Activated CD8-positive, alpha-beta T cell treated with anti-CD3 and anti-CD28 coated beads for 36 hours (primary cell): ENCODE results near the gene RPL13A. TPM values are rescaled to one million over a fixed set of nuclear protein-coding genes. Genes with fewer than 3 reads are reported as not detected.

Experiments used
- ATAC-seq: fragments of 200-7000 bp; cut with Tn5 transposase; one replicate; pipeline ENCODE4 v1.10.0; 2021; ENCODE audit warnings: mild to moderate bottlenecking, moderate library complexity
- CTCF ChIA-PET: fragments of 350-600 bp; sonication (Branson Sonifier 250); formaldehyde crosslinking; loops from one replicate; lab custom pipeline; 2021; ENCODE audit warnings: antibody characterized with exemption; lab: Charles Lee
- POLR2A ChIA-PET: fragments of 350-600 bp; sonication (Branson Sonifier 250); formaldehyde crosslinking; loops from one replicate; lab custom pipeline; 2021; ENCODE audit warnings: antibody characterized with exemption; lab: Charles Lee
- DNase-seq: peaks from one replicate; pipeline ENCODE4 v3.0.0-alpha.2; 2020
- H3K27ac Mint-ChIP-seq: one replicate; pipeline ENCODE4 v1.8.0; 2021; ENCODE audit warnings: mild to moderate bottlenecking, mixed read lengths
- H3K27me3 Mint-ChIP-seq: one replicate; pipeline ENCODE4 v1.8.0; 2021; ENCODE audit warnings: mixed read lengths
- H3K36me3 Mint-ChIP-seq: one replicate; pipeline ENCODE4 v1.8.0; 2021; ENCODE audit warnings: low read depth, mixed read lengths
- H3K4me1 Mint-ChIP-seq: one replicate; pipeline ENCODE4 v1.8.0; 2021; ENCODE audit warnings: low read depth, mixed read lengths
- H3K4me3 Mint-ChIP-seq: one replicate; pipeline ENCODE4 v1.8.0; 2021; ENCODE audit warnings: mild to moderate bottlenecking, moderate library complexity, mixed read lengths
- H3K9me3 Mint-ChIP-seq: one replicate; pipeline ENCODE4 v1.8.0; 2021; ENCODE audit warnings: mixed read lengths
- CTCF ChIP-seq: fragments of 200-600 bp; IDR thresholded peaks from one replicate; pipeline ENCODE4 v1.8.0; 2022; ENCODE audit warnings: antibody characterized with exemption, mild to moderate bottlenecking
- intact Hi-C: fragments of 100-400 bp; cut with micrococcal nuclease; formaldehyde crosslinking; loops from one replicate; pipeline ENCODE4 v1.10.0; 2022
- total RNA-seq, 2 experiments: library from RNA; stranded (reverse); gene quantifications; one replicate each; pipeline ENCODE4 v1.2.3, GENCODE V29; 2021

RPL13A gene
- total RNA-seq, 2 experiments from 2014 or later: 4,285 to 4,329 TPM

DNA sequence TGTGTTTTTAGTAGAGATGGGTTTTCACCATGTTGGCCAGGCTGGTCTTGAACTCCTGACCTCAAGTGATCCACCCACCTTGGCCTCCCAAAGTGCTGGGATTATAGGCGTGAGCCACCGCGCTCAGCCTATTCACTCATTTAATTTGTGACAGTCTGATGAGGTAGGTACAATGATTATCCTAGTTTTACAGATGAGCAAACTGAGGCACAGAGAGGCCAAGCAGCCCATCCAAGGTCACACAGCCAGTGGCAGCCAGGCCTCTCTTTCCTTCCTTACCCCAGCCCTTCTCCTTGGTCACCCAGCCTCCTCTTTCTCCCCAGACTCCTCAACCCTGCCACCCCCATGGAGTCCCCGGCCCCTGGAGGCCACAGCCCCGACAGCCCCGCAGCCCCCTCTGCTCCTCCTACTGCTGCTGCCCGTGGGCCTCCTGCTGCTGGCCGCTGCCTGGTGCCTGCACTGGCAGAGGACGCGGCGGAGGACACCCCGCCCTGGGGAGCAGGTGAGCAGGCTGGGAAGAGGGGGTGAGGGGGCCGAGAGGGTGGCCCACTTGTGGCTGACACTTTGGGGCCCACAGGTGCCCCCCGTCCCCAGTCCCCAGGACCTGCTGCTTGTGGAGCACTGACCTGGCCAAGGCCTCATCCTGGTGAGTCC lies 7.3 kb upstream of the RPL13A start:
- no peak for TF ChIP-seq CTCF
- Mint-ChIP-seq H3K9me3 (no peaks in the 10 kb centered on the region), H3K27me3 (no peaks in the 10 kb centered on the region), H3K4me1 (peaks cover 19% of the 10 kb centered on the region), H3K27ac (no peak overlapping the region), H3K36me3 (peaks cover 36% of the 10 kb centered on the region), H3K4me3 (no peak overlapping the region)
- DNase-seq (no peak), ATAC-seq (no peak)
- intact Hi-C loops: no loop called here
- CTCF ChIA-PET: no interaction called here
- POLR2A ChIA-PET: interaction anchor here (1.2 to 5.3 kb wide), 4 partner anchors 9 to 13 kb away, joined by 5 to 76 read pairs (median 11); partner anchors contain the start of gene RPL13A

DNA sequence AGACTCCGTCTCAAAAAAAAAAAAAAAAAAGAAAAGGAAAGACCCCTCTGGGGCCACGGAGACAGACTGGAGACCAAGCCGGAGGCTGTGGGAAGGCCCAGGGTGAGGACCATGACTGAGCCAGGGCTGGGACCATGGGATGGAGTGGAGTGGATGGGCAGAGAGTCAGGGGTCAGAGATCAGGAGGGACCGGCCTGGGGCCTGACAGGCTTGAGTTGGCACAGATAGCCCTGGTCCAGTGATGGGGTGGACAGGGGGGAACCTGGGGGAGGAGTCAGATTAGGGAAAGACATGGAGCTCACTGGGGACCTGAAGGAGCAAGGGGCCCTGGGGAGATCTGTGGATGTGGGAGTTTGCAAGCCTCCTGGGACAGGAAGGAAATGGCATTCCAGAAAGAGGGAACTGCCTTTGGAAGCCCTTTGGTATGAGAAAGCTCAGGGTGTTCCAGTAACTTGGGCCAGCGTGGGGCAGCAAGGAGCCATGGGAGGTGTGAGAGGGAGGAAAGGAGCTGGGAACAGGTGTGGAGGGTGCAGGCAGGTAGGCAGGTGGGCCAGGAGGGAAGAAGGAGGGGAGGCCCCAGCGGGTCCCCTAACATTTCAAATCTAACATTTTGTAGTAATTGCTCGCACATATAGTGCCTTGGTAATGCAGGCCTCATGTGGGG lies 6.3 kb upstream of the RPL13A start:
- Mint-ChIP-seq H3K27me3 (no peaks in the 10 kb centered on the region), H3K4me3 (no peak overlapping the region), H3K9me3 (no peaks in the 10 kb centered on the region), H3K36me3 (peaks cover 37% of the 10 kb centered on the region), H3K4me1 (peaks cover 19% of the 10 kb centered on the region), H3K27ac (peak overlapping the region; percentile 21)
- ATAC-seq (no peak), DNase-seq (no peak)
- POLR2A ChIA-PET: interaction anchor here (1.2 to 1.6 kb wide), 3 partner anchors 8 to 13 kb away, joined by 3 to 6 read pairs (median 5); no protein-coding TSS in a partner anchor
- CTCF ChIA-PET: no interaction called here
- no peak for TF ChIP-seq CTCF
- intact Hi-C loops: no loop called here

DNA sequence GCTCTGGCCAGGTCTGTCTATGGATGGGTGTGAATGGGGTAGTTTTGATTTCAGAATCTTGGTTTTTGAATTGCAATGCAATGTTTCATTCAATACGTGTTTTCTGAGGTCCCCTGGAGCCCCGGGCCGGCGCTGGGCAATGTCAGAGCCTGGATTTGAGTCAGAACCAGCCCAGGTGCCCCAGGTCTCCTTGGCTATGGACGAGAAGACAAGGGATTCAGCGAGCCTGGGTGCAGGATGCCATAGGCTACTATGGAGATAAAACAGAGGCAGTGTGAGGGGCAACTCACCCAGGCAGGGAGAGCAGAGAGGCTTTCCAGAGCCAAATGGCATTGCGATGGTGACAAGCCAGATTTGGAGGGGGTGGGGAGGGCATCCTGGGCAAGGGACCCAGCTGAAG lies 1.2 kb upstream of the RPL13A start:
- ChIA-PET POLR2A (interaction anchor here (1.5 kb wide), 1 partner anchor 16 kb away, joined by 5 read pairs; no protein-coding TSS in a partner anchor), CTCF (interaction anchor here (3.4 kb wide), 1 partner anchor 10 kb away, joined by 19 read pairs; no protein-coding TSS in a partner anchor)
- peaks cover 31% of the 10 kb centered on the region for H3K4me1 Mint-ChIP-seq
- ATAC-seq (no peak), DNase-seq (no peak)
- H3K4me3 Mint-ChIP-seq: peak overlapping the region; percentile 100
- H3K27me3 Mint-ChIP-seq: no peaks in the 10 kb centered on the region
- no peak for TF ChIP-seq CTCF
- intact Hi-C loops: no loop called here
- H3K9me3 Mint-ChIP-seq: no peaks in the 10 kb centered on the region
- H3K27ac Mint-ChIP-seq: peak overlapping the region; percentile 99
- H3K36me3 Mint-ChIP-seq: peaks cover 64% of the 10 kb centered on the region

DNA sequence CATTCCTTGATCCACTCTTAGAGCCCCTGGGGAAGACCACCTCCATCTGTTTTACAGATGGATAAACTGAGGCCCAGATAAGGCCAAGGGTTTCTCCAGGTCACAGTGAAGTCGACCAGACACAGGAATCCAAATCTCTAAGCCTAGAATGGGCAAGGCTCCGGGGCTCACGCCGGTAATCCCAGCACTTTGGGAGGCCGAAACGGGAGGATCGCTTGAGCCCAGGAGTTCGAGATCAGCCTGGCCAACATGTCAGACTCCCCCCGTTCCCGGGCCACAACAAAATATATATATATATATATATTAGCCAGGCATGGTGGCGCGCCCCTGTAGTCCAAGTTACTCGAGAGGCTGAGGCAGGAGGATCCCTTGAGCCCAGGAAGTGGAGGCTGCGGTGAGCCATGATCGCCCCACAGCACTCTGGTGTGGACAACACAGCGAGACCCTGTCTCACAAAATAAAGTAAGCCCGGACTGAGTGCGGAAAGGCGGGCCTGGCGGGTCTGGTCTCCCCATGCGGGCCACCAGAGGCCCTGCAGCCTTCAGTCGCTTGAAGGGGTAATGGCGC lies 615 bp upstream of the RPL13A start:
- ATAC-seq (no peak), DNase-seq (no peak)
- peaks cover 30% of the 10 kb centered on the region for H3K4me1 Mint-ChIP-seq
- H3K27me3 Mint-ChIP-seq: no peaks in the 10 kb centered on the region
- H3K36me3 Mint-ChIP-seq: peaks cover 68% of the 10 kb centered on the region
- no peak for TF ChIP-seq CTCF
- intact Hi-C loops: no loop called here
- H3K9me3 Mint-ChIP-seq: no peaks in the 10 kb centered on the region
- ChIA-PET CTCF (interaction anchor here (2.6 to 3.4 kb wide), 2 partner anchors 10 to 11 kb away, joined by 7 to 19 read pairs; no protein-coding TSS in a partner anchor), POLR2A (interaction anchor here (1.0 to 4.6 kb wide), 13 partner anchors 9 to 154 kb away, joined by 3 to 76 read pairs (median 7); partner anchors contain the start of genes FLT3LG, GFY, PIH1D1 and PRR12)
- H3K27ac Mint-ChIP-seq: peak overlapping the region; percentile 99
- peak overlapping the region; percentile 100 for H3K4me3 Mint-ChIP-seq
